ENCODE results near the gene ASAP3.
A peak's percentile ranks its signal among the peaks of the same experiment; 100 is the strongest.

Gene ASAP3

GRCh38 chr1:23483321-23484252 lies at the start of gene ASAP3:
ASAP3 (minus strand) TSS chr1:23484179; CDS start chr1:23484133, 46 bp downstream.
- peak; percentile 56 for DNase-seq (ENCODE audit: low read depth)
- peak; percentile 26; the same call in 1 of the 2 replicates for TF ChIP-seq CTCF (conservative IDR thresholded peaks at IDR 0.05; ENCODE audit: low read length)
- H3K4me3 ChIP-seq (ENCODE audit: low read length): peak within 1 kb of the TSS; percentile 80

- H3K4me3 ChIP-seq (ENCODE audit: low read length): no peak overlapping the region
- DNase-seq (ENCODE audit: low read depth): peak; percentile 34
- TF ChIP-seq CTCF (conservative IDR thresholded peaks at IDR 0.05; ENCODE audit: low read length): no peak
Observed at GRCh38 chr1:23533246-23534023, 49.5 kb upstream of the ASAP3 start.

- H3K4me3 ChIP-seq (ENCODE audit: low read length): peak overlapping the region; percentile 42
- TF ChIP-seq CTCF (conservative IDR thresholded peaks at IDR 0.05; ENCODE audit: low read length): peak; percentile 0; the same call in 1 of the 2 replicates
- no peak for DNase-seq (ENCODE audit: low read depth)
Observed at GRCh38 chr1:23531562-23532094, 47.6 kb upstream of the ASAP3 start.

- peak within 1 kb of the TSS; percentile 62 for H3K4me3 ChIP-seq (ENCODE audit: low read length)
- peak; percentile 9; the same call in 1 of the 2 replicates for TF ChIP-seq CTCF (conservative IDR thresholded peaks at IDR 0.05; ENCODE audit: low read length)
- peak; percentile 83 for DNase-seq (ENCODE audit: low read depth)
Observed at GRCh38 chr1:23530747-23531561, 47.0 kb upstream of the ASAP3 start, which contains the start of gene E2F2. E2F2 (minus strand) TSS chr1:23531233; CDS start chr1:23530793, 440 bp downstream.

- H3K4me3 ChIP-seq (ENCODE audit: low read length): peak overlapping the region; percentile 62
- TF ChIP-seq CTCF (conservative IDR thresholded peaks at IDR 0.05; ENCODE audit: low read length): no peak
- no peak for DNase-seq (ENCODE audit: low read depth)
Observed at GRCh38 chr1:23530087-23530746, 46.2 kb upstream of the ASAP3 start.
